Measurements from ENCODE around the gene GPR156.
"Not testable (repeated sequence)": the region's sequence is repeated elsewhere in the genome, so short reads cannot be mapped to it uniquely, and the experiment has no call there.

GPR156 gene

DNA sequence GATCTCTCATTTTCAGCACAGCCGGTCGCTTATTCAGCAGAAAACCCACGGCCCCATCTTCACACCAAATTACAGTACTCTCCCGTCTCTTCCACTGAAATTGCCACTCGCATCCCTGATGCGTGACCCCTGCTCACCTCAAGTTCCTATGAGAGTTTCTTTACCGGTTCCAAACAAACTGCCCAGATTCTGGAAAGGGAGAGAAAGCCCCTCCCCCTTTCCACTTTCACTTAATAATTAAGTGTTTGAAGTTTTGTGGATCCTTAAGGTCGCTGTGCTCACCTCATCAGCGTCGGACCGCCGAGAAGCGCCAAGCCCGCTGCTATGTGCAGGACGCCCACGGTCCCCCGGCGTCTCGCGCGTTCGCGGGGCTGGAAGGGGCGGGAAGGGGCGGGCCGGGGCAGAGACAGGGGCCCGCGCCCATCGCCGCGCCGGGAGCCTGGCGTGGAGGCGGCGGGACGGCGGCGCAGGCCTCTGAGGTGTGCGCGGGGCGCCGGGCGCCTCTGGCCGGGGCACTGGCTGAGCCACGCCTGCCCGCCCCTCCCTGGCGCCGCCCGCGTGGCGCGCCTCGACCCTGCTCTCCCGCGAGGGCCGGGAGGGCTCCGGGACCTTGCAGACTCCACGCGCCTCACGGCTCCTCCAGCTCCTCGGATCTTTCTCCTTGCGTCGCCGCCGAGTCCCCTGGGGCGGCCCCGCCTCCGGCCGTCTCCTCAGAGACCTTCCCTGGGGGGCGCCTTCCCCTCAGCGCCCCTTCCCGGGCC, at the start of gene GPR156:
Gene GPR156 (minus strand): TSS at position 476 of the 761 bp plus-strand sequence. CDS start 41,124 bp downstream, outside the sequence.
- no peak for DNase-seq (ENCODE audit: low read depth in 2 of 2)

DNA sequence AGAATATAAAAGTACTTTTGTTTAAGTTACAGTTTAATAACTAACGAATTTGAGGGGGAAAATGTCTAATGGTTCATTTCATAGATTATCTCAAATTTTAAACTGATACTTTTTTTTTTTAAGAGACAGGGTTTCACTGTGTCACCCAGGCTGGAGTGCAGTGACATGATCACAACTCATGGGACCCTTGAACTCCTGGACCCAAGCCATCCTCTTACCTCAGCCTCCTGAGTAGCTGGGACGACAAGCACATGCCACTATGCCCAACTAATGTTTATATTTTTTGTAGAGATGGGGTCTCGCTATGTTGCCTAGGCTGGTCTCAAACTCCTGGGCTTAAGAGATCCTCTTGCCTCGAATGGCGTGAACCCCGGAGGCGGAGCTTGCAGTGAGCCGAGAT, 47.6 kb upstream of the GPR156 start:
- no peak for DNase-seq (ENCODE audit: low read depth in 2 of 2)

DNA sequence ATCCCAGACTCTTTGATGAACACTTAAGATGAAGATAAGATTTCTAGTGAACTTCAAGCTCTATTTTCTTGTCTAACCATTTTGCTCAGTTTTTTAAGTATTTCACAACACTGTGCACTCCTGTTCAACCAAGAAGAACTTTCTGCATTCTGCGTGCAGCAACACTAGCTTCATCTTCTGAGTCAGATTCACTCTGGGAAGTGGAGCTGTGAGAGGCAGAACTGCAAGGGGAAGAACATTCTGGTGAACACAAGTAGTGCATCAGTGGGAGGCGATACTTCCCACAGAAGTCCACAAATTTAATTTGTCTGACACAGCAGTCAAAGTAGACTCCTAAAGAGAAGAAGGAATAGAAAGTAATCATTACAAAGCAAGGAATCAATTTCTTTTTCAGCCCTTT, 46.1 kb upstream of the GPR156 start:
- DNase-seq (ENCODE audit: low read depth in 2 of 2), result no peak

DNA sequence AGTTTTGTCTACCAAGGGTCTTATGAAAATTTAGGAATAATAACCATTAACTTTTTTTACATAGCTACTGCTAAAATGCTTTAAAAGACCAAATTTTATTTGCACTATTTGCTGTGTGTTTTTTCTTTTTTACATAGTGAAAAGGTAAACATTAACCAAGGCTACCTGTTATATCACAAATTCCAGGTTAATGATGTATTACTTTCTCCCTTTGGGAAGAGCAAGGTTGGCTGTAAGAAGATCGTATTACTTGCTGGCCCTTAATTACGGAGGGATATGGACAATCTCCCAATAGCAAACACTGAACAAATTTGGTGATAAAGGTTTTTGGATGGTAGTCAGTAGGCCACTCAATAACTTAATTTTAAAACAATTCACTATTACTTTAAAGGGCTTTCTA, 41.8 kb upstream of the GPR156 start:
- DNase-seq (ENCODE audit: low read depth in 2 of 2), result no peak

DNA sequence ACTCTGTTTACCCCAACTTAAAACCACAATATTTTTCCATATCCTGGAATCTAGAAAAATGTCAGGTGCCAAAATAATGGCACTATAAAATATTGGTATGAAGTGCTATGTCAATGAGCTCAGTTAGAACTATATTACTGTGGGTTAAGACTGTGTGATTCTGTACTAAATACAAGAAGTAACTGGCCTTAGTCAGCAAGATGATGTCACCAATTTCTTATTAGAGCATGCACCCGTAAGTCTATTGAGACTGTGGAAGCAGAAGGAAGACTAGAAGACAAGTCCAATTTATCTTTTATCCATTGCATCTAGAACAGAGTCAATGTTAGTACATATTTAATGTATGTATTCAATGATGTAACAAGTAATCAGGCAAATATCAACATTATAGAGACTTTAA, 39.2 kb upstream of the GPR156 start:
- no peak for DNase-seq (ENCODE audit: low read depth in 2 of 2)

DNA sequence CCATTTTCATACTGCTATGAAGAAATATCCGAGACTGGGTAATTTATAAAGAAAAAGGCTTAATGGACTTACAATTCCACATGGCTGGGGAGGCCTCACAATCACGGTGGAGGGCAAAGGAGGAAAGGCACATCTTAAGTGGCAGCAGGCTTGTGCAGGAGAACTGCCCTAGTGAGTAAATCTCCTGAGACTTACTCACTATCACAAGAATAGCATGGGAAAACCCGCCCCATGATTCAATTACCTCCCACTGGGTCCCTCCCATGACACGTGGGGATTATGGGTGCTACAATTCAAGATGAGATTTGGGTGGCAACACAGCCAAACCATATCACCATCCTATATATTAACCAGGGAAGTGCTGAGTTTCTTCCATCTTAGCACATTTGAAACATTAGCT, 38.7 kb upstream of the GPR156 start:
- DNase-seq (ENCODE audit: low read depth in 2 of 2), result not testable (repeated sequence)

DNA sequence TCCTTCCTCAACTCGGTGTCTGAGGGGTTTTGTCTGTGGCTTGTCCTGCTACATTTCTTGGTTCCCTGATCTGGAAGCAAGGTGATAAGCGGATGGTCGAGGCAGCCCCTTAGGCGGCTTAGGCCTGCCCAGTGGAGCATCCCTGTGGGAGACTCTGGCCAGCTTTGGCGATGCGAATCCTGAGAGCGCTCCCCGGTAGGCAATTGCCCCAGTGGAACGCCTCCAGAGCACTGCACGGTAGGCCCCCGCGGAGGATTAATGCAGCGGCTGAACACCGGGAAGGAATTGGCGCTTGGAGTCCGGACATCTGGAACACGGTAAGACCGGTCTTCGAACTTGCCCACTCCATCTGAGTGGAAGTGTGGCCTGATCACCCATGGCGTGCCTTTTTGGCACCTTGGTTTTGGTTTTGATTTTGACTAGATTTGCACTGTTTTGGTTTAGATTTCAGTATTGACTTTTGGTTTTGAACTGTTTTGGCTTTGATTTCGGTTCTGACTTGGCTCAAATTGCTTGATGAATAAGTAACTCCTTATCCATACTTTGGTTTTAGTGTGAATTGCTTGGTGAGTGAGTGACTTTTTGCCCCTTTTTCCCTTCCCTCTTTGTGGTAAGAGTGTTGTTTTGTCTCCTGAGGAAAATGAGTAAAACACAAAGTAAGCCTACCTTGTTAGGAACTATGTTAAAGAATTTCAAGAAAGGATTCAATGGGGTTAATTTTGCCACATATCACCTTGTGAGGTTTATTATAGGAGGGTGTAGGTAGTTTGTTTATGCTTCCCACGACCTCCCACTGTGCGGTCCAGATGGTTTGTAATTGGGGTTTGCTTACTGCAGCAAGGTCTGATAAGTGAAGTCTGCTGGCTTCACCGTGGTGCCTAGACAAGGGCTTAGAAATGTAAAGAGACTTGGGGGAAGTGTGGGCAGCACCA, 27.1 kb upstream of the GPR156 start:
- DNase-seq (ENCODE audit: low read depth in 2 of 2), result no peak

DNA sequence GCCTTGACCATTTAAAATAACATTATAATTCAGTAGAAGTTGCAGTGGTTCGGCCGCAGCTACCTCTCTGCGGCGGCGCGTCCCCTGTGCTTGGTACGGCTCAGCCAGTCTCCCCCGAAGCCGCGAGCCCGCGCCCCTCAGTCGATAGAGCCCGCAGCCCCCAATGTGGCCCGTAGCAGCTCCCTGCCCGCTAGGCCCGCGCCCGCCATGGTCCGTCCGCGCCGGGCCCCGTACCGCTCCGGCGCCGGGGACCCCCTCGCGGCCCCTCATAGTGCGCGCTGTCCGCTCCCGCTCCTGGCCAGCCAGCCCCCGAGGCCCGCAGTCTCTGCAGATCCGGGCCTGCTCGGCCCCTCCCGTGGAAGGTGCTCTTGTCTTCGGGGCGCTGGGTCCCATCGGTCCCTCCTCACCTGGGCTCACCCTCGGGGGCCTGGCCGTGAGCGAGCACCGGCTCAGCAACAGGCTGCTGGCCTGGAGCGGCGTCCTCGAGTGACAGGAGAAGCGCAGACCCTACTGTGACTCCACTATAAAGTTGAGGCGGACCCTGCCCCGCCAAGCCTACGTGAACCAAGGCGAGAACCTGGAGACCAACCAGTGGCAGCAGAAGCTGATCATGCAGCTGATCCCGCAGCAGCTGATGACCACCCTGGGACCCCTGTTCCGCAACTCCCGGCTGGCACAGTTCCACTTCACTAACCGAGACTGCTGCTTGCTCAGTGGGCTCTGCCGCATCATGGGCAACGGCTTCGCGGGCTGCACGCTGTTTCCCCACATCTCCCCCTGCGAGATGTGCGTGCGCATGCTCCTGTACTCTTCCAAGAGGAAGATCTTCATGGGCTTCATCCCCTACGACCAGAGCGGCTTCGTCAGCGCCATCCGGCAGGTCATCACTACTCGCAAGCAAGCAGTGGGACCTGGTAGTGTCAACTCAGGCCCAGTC, 21.8 kb upstream of the GPR156 start:
- DNase-seq (ENCODE audit: low read depth in 2 of 2), result no peak

DNA sequence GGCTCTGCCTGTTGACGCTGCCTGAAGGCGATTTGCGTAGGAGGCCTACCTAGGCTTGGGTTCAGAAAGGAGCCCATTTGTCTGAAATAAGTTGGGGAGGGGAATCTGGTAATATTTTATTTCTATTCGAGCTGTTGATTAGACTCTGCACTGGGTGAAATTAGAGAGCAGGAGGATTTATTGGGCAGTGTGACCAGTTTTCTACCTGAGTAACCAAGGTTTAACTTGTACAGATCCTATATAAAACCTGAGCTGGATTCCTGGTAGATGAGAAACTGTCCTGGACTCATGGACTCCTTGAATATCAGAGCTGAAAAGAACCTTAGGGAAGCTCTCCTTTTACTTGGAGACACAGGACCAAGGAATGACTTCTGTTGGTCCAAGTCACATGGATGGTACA, 19.6 kb upstream of the GPR156 start:
- no peak for DNase-seq (ENCODE audit: low read depth in 2 of 2)

DNA sequence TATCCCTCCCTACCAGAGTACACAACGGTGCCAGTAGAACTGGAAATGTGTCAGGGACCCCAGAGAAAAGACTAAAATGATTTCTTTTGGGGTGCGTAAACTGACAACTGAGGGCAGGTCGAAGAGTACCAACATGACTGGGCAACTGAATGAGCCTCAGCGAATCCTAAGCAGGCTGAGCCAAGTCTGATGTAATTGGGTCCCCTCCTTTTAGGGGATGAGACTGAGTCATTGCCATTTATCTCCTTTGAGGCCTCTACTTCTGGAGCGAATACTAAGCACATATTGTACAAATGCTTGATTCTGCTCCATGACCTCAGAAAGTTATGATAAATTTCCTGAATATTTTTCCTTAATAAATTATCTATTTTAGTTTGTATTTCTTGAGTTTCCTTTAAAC, 17.3 kb upstream of the GPR156 start:
- no peak for DNase-seq (ENCODE audit: low read depth in 2 of 2)

DNA sequence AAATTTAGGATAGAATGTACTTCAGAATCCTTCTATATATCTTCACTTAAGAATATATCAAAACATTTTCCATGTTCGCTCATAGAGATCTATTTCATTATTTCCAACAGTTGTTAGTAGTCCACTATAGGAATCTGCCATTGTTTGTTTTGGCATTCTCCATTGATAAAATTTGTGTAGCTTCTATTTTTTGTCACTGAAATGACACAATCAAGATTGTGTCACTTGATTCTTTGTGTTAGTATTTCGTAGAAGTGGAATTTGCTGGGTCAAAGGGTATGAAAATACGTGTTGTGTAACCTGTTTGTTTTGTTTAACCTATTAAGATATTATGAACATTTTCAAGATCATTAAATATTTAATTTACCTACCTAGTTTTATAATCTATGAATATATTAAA, 15.9 kb upstream of the GPR156 start:
- DNase-seq (ENCODE audit: low read depth in 2 of 2), result no peak

DNA sequence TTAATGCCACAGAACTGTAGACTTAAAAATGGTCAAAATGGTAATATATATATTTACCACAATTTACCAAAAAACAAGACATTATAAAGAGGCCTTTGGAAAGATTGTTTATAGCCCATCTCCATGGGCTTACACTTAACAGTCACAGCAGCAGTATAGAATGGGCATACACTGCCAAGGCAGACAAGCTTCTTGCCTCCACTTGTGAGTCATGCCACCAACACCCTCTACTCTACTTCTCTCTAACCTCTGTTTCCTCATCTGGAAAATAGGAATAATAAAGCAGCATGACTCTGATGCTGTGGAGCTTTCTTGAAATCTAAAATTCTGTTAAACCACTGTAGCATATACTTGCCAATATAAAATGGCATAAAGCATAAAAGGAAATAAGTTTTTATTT, 14.4 kb upstream of the GPR156 start:
- DNase-seq (ENCODE audit: low read depth in 2 of 2), result no peak

DNA sequence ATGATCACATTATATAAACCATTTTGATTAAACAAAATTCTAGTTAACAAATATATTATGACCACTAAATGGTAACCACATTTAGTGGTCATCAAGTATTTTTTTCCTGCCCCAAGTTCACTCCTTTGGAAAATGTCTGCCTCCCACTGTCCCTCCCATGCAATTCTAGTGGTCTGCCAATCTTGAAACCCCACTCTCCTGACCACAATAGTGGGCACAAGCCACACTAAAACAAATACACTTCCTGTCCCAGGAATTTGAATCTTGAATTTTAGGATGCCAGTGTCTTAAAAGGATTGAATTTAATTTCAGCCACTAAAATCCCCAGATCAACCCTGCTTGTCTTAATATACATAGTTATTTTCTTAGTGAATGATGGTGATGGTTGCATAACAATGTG, 14.0 kb upstream of the GPR156 start:
- no peak for DNase-seq (ENCODE audit: low read depth in 2 of 2)

DNA sequence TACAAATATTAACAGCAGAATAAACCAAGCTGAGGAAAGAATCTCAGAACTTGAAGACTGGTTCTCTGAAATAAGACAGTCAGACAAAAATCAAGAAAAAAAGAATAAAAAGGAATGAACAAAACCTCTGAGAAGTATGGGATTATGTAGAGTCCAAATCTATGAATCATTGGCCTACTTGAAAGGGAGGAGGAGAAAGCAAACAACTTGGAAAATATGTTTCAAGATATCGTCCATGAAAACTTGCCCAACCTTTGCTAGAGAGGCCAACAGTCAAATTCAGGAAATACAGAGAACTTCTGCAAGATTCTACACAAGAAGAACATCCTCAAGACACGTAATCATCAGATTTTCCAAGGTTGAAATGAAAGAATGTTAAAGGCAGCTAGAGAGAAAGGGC, 6.5 kb upstream of the GPR156 start:
- not testable (repeated sequence) for DNase-seq (ENCODE audit: low read depth in 2 of 2)

DNA sequence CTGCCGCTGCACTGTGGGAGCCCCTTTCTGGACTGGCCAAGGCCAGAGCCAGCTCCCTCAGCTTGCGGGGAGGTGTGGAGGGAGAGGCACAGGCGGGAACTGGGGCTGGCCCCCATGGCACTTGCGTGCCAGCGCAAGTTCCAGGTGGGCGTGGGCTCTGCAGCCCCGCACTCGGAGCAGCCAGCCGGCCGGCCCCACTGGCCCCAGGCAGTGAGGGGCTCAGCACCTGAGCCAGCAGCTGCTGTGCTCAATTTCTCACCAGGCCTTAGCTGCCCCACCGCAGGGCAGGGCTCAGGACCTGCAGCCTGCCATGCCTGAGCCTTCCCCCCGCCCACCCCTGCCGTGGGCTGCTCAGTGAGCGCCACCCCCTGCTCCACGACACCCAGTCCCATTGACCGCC, 4.6 kb upstream of the GPR156 start:
- DNase-seq (ENCODE audit: low read depth in 2 of 2), result no peak

DNA sequence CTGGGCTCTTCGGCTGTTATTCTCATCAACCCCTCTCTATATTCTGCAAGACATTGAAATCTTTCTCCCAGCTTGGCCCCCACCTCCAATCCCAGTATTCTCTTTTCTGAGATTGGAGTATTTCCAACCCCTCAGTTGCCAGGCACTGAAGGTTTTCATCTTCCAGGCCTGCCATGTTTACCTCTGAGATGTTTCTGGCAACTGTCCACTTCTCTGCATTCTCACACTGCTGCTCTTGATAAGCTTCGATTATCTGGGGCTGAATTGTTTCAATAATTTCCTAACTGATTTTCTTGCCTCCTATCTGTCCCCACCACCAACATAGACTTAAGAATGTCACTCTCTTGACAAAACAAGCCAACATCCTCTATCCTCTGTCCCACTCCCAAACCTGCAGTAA, 1.4 kb upstream of the GPR156 start:
- DNase-seq (ENCODE audit: low read depth in 2 of 2), result no peak

DNA sequence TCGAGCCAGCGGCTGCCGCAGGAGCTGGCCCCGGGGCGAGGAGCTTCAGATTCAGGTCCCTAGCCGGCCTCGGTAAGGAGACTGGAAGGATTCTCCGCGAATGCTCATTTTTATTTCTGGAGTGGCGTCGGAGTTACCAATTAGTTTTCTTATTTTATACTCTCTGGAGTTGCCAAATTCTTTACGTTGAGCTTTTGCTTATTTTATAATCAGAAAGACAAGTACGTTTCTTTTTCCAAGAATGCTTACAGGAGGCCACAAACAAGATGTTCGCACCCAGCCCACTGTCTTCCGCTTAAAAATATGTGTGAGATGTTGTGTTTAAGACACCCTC, 453 bp upstream of the GPR156 start:
- no peak for DNase-seq (ENCODE audit: low read depth in 2 of 2)

DNA sequence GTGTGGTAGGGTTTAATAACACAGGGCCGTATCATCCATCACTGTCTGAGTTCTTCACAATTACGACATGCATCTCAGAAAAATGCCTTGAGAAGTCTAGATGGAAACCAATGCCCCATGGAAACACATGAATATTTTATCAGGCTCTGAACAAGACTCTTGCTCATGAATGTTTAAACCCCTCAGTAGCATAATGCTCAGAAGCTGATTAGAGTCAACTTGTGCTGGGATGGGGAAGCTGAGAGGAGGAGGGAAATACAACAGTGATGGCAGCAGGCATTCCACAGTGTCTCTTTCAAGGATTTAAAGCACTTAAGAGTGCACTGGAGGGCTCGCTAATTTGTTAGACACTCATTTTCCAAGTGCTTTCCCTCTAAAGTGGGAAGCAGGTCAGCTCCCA, 3.8 kb downstream of the GPR156 start:
- DNase-seq (ENCODE audit: low read depth in 2 of 2), result no peak

DNA sequence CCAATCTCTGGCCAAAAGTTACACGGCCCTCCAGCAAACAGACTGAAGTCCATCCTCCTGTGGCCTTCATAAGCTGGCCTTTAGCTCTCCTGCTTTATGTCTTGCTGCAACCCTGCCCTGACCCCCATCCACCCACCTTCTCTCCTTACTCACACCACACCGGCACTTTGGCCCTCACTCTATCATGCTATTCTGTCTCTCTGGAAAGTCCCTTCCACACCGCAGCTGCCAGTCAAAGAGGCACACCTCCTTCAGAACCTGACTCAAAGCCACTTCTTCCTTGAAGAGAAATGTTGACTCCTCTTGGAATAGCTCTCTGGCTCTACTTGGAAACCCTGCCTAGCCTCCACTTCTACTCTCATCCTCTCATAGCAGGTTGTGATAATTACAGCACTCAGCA, 4.5 kb downstream of the GPR156 start:
- no peak for DNase-seq (ENCODE audit: low read depth in 2 of 2)

DNA sequence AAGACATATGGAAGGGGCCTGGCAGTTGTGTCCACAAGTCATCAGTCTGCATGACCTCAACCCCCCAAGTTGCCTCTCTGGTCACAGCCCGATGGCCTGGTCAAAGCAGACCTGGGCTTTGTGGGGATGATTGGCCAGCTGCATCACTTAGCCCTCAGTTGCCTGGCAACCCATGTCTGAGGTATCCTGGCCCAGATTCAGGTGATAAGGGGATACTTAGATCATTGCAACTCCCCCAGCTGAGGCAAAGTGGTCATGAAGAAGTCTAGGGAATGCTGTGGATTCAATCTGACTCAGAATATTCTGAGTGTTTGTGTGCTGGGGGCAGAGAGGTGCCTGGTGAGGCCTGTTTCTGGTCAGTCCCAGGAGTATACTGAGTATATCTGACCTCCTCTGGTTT, 5.0 kb downstream of the GPR156 start:
- no peak for DNase-seq (ENCODE audit: low read depth in 2 of 2)

DNA sequence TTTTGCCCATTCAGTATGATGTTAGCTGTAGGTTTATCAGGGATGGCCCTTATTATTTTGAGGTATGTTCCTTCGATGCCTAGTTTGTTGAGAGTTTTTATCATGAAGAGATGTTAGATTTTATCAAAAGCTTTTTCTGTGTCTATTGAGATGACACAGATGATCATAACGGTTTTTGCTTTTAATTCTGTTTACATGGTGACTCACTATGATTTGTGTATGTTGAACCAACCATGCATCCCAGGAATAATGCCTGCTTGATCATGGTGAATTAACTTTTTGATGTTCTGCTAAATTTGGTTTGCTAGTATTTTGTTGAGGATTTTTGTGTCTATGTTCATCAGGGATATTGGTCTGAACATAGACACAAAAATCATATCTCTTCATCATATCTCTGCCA, 8.3 kb downstream of the GPR156 start:
- no peak for DNase-seq (ENCODE audit: low read depth in 2 of 2)

DNA sequence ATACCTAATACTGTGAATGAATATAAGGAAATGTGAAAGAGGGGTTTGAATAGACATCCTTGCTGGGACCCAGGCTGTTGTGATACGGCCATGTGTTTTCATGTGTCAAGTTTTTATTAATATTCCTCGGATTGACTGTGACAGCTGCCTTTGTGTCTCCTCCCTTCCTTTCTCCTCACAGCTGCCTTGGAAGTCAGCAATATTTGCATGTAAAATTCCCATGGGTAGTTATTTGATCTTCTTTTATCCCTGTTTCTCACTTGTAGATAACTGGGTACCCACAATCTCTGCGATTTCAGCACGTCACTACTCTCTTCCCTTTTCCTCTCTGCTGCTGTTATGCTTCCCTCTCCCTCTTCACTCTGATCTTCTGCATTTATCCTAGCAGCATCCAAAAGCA, 9.4 kb downstream of the GPR156 start:
- no peak for DNase-seq (ENCODE audit: low read depth in 2 of 2)

Measured in stimulated activated CD4-positive, alpha-beta T cell treated with anti-CD3 and anti-CD28 coated beads, Interleukin-1b, Interleukin-23, amount 100 ng/mL, for 1 hour (primary cell).